HG03558 (cell line): ENCODE results near the gene CCDC188.

ENCODE experiments used
- ATAC-seq: cut with Tn5 transposase; IDR thresholded peaks from one replicate; pipeline ENCODE4 v1.9.1; 2021; ENCODE audit warnings: moderate number of reproducible peaks; ENCODE audit not compliant: unreplicated experiment; ENCODE audit errors: extremely low read depth

Gene CCDC188

DNA sequence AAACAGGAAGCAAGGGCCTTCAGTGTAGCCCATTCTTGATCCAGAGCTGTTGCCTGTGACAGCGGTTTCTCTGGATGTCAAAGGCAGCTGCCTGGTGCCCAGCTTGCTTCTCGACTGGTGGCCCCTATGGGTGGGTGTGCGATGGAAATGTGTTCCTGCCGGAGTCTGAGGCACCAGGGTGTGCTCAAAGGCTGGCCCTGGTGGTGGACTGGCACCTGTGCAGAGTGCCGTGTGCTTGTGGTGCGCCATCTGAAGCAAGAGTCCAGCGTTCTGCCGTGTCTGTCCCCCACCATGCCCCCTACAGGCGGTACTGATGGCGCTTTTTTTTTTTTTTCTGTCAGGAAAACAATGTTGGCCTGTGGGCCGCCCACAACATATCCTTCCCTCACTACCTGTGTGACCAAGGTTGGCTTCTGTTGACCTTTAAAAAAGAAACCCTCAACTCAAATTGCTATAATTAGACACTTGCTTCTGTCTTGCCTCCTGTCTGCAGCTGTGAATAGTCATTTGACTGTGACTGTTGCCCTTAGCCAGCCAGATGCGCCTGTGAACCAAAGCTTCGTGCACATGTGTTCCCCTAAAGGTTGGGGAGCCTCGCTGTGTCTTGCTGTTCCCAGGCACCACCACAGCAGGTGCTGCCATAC is 39.7 kb downstream of the CCDC188 start:
- no peak for ATAC-seq

DNA sequence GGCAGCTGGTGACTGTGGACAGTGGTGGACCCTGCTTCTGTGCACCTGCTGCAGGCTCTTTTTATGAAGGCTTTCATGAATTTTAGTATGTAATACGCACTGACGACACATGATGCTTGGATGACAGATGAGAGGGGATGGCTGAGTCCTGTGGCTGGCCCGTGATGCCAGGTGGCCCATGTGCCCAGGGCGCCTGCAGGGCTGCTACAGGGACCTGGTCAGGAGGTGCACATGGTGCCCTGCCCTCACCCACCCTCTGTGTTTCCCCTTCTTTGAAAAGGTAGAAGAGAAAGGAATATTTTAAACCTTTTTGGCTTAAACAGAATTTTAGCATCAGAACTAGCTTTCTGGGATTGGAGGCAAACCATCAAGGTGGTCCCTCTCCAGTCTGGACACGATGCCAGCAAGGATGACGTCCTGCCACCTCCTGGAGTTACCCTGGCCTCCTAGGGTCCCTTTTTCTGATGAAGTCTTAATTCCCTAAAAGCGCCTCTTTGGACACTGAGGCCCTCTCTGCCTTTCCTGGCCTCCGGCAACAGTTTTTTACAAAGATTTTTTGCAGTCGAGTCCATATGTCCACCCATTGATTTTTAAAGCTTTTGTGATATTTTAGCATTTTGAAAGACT is 40.4 kb downstream of the CCDC188 start:
- no peak for ATAC-seq

DNA sequence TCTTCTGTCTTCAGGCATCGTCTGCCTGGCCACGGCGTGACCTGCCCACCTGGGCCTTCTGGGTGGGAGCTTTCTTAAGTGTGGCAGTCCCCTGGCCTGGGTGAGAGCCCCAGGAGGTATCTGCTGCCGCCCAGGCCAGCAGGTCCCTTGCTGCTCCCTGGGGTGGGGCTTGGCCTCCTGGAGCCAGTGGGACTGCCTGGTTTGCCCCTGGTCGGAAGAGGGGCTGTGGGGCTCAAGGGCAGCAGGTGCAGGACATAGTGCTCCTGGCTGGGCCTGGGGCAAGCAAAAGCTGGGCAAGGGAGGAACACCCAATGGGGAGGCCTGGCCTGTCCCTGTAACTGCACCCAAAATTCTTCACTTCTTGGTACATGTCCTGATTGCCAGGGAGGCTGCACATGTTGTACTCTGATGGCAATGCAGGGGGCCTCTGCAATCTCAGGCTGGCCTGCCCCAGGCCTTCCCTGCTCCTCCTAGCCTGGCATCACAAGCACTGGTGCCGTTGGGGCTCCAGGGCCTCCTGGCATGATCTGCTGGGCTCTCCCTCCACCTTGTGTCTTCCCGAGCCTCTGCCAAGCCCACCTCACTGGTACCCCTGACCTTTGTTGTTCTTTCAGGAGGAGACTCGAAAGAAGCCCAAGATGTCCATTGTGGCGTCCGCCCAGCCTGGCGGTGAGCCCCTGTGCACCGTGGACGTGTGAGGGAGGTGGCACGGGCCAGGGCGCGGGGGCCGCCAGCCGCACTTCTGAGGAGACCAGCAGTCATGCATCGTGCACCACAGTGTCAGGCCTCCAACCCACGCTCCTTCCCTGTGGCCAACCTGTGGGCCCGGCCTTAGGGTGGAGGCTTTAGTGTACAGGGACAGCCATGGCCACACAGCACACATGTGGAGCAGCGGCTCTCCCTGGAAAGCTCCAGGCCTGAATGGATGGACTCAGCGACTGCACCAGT is 41.2 kb downstream of the CCDC188 start:
- no peak for ATAC-seq

DNA sequence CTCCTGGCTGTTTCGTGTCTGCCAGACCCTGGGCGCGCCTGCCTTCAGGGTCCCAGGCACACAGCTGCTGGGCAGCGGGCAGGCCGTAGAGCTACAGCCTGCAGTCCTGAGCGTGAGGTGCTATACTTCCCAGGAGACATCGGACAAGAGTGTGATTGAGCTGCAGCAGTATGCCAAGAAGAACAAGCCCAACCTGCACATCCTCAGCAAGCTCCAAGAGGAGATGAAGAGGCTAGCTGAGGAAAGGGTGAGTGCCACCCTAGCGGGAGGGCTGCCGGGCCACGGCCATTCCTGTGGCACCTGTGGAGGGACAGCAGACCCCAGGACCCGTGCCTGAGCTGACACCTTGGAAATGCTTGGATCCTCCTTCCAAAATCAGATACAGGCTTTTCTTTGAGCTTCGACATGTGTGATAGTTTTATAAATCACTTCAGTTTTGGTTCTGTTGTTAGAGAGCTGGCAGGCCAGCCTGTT is 42.1 kb downstream of the CCDC188 start:
- ATAC-seq = no peak

DNA sequence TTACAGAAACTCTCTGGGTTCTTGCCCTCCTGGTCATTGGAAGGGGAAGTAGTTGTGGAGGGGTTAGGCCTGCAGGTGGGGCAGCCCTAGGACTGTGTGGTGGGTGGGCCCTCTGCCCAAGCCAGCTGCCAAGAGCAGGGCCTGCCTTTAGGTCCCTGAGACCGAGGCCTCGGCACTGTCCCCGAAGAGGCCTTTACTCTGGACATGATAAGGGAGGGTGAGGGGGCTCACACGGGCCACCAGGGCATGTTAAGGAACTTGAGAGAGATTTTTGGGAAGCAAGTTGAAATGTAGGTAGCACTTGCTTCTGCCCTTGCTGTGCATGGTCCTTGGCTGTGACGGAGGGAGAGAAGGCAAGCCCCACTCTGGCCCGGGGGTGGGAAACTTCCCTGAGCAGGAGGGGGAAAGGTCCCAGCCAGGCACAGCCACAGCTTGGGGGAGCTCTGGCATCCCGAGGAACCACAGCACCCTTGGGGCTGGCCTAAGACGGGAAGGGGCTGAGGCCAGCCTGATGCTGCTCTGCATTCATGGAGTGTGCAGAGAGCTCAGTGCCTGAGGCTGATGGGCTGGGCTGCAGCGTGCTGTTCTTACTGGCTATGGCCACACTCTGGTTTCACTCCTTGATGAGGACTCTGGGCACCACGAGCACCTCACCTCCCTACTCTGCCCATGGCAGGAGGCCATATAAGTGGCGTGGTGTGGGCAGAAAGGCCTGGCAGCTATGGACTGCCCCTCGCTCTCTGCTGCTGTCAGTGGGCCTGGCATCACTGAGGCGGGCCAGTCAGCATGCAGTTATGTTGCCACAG is 42.7 kb downstream of the CCDC188 start:
- ATAC-seq = no peak

DNA sequence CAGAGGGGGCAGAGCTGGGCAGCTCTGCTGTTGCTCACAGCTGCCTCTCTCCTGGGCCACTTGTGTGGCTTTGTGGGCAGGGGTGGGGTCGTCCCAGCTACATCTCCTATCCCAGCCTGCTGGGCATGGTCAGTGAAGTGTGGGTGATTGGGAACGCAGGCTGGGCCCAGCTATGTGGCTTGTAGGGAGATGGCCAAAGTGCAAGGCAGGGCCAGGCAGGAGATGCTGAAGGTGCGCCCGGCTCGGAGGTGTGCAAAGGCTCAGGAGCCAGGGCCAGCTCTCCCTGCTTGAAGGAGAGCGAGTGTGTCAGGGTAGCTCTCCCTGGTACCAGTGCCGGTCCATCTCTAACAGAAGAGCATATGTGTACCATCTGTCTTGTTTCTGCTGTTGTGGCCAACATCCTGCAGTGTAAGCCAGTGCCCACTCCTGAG is 43.4 kb downstream of the CCDC188 start:
- ATAC-seq = no peak

DNA sequence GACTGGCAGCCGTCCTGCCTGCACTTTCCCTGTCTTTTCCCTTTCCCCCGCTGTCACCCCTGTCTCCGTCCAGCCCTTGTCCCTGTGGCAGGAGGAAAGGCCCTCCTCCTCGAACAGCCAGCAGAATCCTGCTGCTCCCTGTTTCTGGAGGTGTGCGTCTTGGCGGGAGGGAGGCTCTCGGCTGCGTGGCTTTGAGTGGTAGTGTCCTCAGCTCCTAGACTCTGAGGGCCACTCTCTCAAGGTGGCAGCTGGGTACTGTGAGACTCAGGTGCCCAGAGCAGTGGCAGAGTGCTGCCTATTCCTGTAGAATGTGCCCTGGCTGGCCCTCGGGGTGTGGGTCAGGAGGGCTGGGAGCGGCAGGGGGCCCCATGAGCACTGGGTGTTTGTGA is 44.0 kb downstream of the CCDC188 start:
- ATAC-seq = no peak

DNA sequence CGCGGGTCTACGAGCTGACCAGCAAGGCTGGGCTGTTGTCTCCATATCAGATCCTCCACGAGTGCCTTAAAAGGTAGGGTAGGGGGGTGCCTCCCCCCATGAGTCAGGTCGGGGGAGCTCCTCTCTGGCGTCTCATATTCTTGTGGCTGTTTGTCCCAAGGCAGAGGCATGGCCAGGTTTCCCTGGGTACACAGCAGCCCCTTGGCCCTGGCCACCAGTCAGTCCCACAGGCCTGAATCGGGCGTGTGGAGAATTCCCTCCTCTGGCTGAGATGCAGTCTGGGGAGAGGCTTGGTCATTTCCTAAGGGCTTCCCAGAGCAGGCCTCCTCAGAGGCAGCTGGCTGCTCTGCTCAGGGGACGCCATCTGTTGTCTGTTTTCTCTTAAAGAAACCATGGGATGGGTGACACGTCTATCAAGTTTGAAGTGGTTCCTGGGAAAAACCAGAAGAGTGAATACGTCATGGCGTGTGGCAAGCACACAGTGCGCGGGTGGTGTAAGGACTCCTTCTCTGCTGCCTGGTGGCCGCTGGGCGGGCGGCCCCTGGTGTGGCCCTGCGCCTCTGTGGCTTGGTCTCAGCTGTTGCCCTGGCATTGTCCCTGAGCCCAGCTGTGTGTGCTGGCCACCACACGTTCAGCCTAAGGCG is 44.5 kb downstream of the CCDC188 start:
- no peak for ATAC-seq

DNA sequence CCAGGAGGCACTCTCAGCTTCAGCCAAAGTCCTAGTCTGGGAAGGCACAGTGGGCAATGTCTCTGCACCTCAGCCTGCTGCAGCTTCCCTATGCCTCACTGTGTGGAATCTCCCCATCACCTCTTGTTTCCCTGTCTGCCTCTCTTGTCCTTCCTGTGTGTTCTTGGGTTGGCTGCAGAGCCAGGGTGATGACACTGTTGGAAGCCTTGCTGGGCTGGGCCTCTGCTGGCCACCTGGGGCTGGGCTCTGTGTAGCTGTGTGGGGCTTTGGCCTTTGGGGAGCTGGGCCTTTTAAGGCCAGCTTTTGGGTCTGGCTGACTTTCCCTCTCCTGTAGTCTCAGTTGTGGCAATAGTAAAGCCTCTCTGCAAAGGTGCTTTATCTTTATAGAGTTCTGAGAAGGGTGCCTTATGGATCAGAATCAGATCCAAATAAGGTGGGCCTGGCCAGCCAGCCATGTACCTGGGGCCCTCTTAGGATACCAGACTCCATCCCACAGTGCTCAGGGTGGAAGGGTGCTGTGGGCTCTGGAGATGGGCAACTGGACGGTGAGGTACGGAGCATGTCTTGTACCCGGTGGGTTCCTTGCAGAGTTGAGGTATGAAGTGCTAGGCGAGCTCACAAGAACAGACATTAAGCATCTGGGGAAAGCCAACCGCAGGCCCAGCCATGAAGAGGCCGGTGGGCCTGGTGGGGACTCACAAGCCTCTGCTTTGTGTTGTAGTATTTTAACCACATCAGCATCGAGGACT is 45.2 kb downstream of the CCDC188 start:
- no peak for ATAC-seq

DNA sequence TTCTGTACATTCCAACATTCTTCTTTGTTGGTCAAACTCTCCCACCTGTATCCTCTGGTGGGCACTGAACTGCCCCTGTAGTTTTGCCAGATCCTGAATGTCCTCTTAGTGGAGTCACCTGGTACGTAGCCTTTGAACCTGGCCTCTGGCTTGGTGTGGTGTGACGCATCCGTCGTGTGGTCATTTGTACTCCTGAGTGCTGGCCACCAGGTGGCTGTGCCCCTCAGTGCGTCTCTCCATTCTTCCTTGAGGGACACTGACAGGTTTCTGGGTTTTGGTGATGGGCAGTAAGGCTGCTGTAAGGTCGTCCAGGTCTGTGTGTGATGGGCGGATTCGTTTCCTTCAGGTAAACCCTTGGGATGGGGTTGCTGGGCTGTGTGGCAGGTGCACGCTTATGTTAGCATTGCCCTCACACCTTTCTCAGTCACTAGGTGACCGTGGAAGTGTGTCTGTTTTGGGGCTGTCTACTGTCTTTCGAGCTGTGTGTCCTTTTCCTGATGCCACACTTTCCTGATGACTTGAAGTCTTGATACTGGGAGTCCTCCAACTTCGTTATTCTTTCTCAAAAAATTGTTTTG is 48.6 kb downstream of the CCDC188 start:
- no peak for ATAC-seq

DNA sequence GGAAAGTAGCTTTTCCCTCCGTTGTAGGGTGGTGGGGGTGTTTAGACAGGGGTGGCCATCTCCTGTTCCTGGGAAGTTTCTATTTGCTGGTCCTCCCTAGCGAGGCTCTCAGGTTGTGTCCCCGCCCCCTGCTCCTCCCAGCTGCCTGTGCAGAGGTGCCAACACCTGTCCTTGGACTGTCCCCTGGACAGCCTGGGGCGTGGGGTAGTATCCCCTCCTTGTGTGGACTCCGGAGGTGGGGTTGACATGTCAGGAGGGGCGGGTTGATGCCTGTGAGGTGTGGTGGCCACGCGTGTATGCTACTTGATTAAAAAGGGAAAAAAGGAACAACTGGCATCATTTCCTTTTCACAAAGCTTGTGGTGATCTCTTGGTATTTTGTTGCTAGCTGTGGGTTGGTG is 49.2 kb downstream of the CCDC188 start:
- ATAC-seq = no peak

DNA sequence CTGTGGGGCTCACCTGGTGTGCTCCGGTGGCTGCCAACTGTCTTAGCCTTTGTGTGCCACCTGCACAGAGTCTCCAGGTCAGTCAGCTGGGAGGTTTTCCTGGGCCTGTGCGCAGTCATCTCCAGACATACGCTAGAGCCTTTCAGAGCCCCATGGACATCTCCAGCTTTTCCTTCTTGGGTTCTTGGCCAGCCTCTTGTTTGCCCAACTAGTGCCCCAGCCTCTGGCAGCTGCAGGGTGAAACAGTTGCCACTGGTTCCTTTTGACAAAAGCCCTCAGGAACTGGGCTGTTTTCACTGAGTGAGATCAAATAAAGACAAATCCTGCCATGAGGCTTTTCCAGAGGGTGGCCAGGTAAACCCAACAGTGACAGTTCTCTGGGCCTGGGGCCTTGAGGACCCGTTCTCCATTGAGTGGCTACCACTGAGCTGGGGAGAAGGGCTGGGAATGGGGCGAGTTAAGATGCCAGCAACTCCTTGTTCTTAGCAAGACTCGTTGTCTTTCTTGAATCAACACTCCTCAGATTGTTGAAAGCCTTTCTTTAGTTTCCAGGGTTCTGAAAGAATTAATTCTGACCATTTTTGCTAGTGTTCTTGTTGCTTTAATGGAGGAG is 51.6 kb downstream of the CCDC188 start:
- ATAC-seq = no peak
